HG03097 (cell line): ENCODE results near the gene SLC44A5.
"Not testable (repeated sequence)": the region's sequence is repeated elsewhere in the genome, so short reads cannot be mapped to it uniquely, and the experiment has no call there.

ENCODE experiments used
- ATAC-seq: cut with Tn5 transposase; IDR thresholded peaks from one replicate; pipeline ENCODE4 v1.9.1; 2021; ENCODE audit not compliant: unreplicated experiment, low FRiP score

Gene SLC44A5

GRCh38 chr1:75470448-75470847 is 140.5 kb downstream of the SLC44A5 start:
- ATAC-seq: no peak

GRCh38 chr1:75469586-75470173 is 141.2 kb downstream of the SLC44A5 start:
- no peak for ATAC-seq

- ATAC-seq: no peak
These were observed 149.0 kb downstream of the SLC44A5 start for GRCh38 chr1:75461808-75462325.

- no peak for ATAC-seq
These were observed 160.9 kb downstream of the SLC44A5 start for GRCh38 chr1:75449998-75450397.

- ATAC-seq: no peak
These were observed 166.7 kb downstream of the SLC44A5 start for GRCh38 chr1:75444220-75444619.

- ATAC-seq: no peak
These were observed 170.6 kb downstream of the SLC44A5 start for GRCh38 chr1:75440274-75440673.

- no peak for ATAC-seq
These were observed 172.6 kb downstream of the SLC44A5 start for GRCh38 chr1:75438355-75438754.

- ATAC-seq: no peak
These were observed 179.1 kb downstream of the SLC44A5 start for GRCh38 chr1:75431843-75432242.

- ATAC-seq: no peak
These were observed 180.4 kb downstream of the SLC44A5 start for GRCh38 chr1:75430526-75430925.

- no peak for ATAC-seq
These were observed 184.2 kb downstream of the SLC44A5 start for GRCh38 chr1:75426688-75427087.

GRCh38 chr1:75425001-75425650 is 185.8 kb downstream of the SLC44A5 start:
- ATAC-seq: no peak

GRCh38 chr1:75423616-75424015 is 187.3 kb downstream of the SLC44A5 start:
- ATAC-seq: no peak

- ATAC-seq: no peak
These were observed 187.8 kb downstream of the SLC44A5 start for GRCh38 chr1:75423136-75423535.

GRCh38 chr1:75421371-75421770 is 189.5 kb downstream of the SLC44A5 start:
- no peak for ATAC-seq

- no peak for ATAC-seq
These were observed 195.7 kb downstream of the SLC44A5 start for GRCh38 chr1:75415187-75415586.

- no peak for ATAC-seq
These were observed 198.3 kb downstream of the SLC44A5 start for GRCh38 chr1:75412616-75413015.

- ATAC-seq: not testable (repeated sequence)
These were observed 206.2 kb downstream of the SLC44A5 start for GRCh38 chr1:75404681-75405080.

- ATAC-seq: not testable (repeated sequence)
These were observed 207.7 kb downstream of the SLC44A5 start for GRCh38 chr1:75403147-75403646.

- no peak for ATAC-seq
These were observed 210.2 kb downstream of the SLC44A5 start for GRCh38 chr1:75400716-75401115.

- no peak for ATAC-seq
These were observed 214.2 kb downstream of the SLC44A5 start for GRCh38 chr1:75396745-75397144.

- no peak for ATAC-seq
These were observed 214.7 kb downstream of the SLC44A5 start for GRCh38 chr1:75396260-75396659.
